DMS53 treated with DMSO at 0.1 percent for 48 hours (cell line): Measurements from ENCODE around the gene C11orf71.

Experiments used
- DNase-seq: peaks from one replicate; lab custom pipeline; 2025; ENCODE audit not compliant: unreplicated experiment; lab: John Stamatoyannopoulos, UW

The C11orf71 gene

DNA sequence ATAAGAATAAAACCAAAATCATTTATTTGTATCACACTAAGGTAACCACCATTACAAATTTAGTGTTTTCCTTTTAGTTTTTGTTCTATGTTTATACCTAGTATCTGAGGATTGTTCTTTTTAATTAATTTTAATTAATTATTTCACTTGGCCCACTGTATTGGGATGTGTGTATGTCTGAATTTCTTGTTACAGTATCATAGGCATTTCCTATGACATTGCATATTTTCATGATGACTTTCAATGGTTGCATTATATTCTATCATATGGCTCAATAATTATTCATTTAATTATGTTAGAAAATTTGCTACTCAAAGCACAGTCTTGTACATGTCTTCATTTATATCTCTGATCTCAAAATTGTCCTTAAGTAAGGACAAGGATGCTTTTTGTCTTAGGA is 41.0 kb downstream of the C11orf71 start:
- no peak for DNase-seq

- no peak for DNase-seq
Measured at GRCh38 chr11:114358716-114359115, 41.6 kb downstream of the C11orf71 start.

GRCh38 chr11:114354076-114354475 is 46.2 kb downstream of the C11orf71 start:
- no peak for DNase-seq

GRCh38 chr11:114353443-114353842 is 46.9 kb downstream of the C11orf71 start:
- no peak for DNase-seq

DNA sequence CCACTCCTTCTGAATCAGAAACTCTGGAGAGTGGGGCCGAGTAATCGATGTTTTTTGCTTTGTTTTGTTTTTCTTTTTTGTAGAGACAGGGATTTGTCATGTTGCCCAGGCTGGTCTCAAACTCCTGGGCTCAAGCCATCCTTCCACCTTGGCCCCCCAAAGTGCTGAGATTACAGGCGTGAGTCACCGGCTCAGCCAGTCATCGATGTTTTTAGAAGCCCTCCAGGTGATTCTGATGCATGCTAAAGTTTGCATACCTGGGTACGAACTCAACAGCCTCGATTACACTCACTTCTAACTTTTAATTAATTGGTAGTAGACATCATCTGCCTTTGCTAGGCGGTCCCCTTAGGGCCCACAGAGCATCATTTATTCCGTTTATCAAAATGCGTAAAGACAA is 50.3 kb downstream of the C11orf71 start:
- DNase-seq: no peak
